ENCODE measurements around the gene CCIN. TPM values are rescaled to one million over a fixed set of nuclear protein-coding genes. Genes with fewer than 3 reads are reported as not detected.

Gene CCIN
- total and polyA plus RNA-seq, 2 experiments from 2014 or later, result 1.4 to 2.8 TPM

- Histone ChIP-seq H3K27ac (peak overlapping the region; percentile 34; the same call in 1 of the 2 replicates), H3K36me3 (ENCODE audit: low read depth) (no peaks in the 10 kb centered on the region), H3K4me2 (ENCODE audit: unreplicated experiment) (no peak overlapping the region), H3K79me2 (ENCODE audit: insufficient read depth) (no peaks in the 10 kb centered on the region), H3K4me3 (no peak overlapping the region), H3K27me3 (replicated peaks; ENCODE audit: insufficient read depth) (no peaks in the 10 kb centered on the region), H3K9me3 (ENCODE audit: low read depth) (no peaks in the 10 kb centered on the region), H3F3A (ENCODE audit: insufficient read depth) (peaks cover 35% of the 10 kb centered on the region; the same call in 1 of the 2 replicates), H3K9me2 (ENCODE audit: insufficient read depth) (no peaks in the 10 kb centered on the region), H3K9ac (no peak overlapping the region), H4K20me1 (ENCODE audit: insufficient read depth) (no peaks in the 10 kb centered on the region), H3K4me1 (ENCODE audit: insufficient read depth) (peaks cover 42% of the 10 kb centered on the region), H2AFZ (no peak overlapping the region)
- peak; percentile 17 for DNase-seq
- no peak for TF ChIP-seq EZH2phosphoT487 (IDR thresholded peaks at IDR 0.05; ENCODE audit: insufficient read depth, low read depth)
- TF ChIP-seq EZH2 (IDR thresholded peaks at IDR 0.05; ENCODE audit: insufficient read depth, poor library complexity, severe bottlenecking), result no peak
- WGBS, 2 experiments (ENCODE audit: low coverage in 1 of 2, low lambda C conversion rate in 2 of 2, missing lambda C conversion rate in 2 of 2), result 54 to 58% methylated on average over 3 of the region's 3 CpGs
- in situ Hi-C loops (cut with MboI), result no loop called here
These were observed 4.2 kb upstream of the CCIN start for GRCh38 chr9:36164989-36165388.

GRCh38 chr9:36165826-36166167 is 3.4 kb upstream of the CCIN start:
- peak overlapping the region; percentile 66 for H3K9ac ChIP-seq
- H3K27ac ChIP-seq, result peak overlapping the region; percentile 34
- no peaks in the 10 kb centered on the region for H3K79me2 ChIP-seq (ENCODE audit: insufficient read depth)
- H3F3A ChIP-seq (ENCODE audit: insufficient read depth), result peaks cover 35% of the 10 kb centered on the region; the same call in 1 of the 2 replicates
- H3K4me1 ChIP-seq (ENCODE audit: insufficient read depth), result peaks cover 41% of the 10 kb centered on the region
- in situ Hi-C loops (cut with MboI), result no loop called here
- no peaks in the 10 kb centered on the region for H3K27me3 ChIP-seq (replicated peaks; ENCODE audit: insufficient read depth)
- peak overlapping the region; percentile 79 for H3K4me3 ChIP-seq
- TF ChIP-seq EZH2 (IDR thresholded peaks at IDR 0.05; ENCODE audit: insufficient read depth, poor library complexity, severe bottlenecking) (no peak), EZH2phosphoT487 (IDR thresholded peaks at IDR 0.05; ENCODE audit: insufficient read depth, low read depth) (no peak)
- peak; percentile 83 for DNase-seq
- H2AFZ ChIP-seq, result peak overlapping the region; percentile 86
- H4K20me1 ChIP-seq (ENCODE audit: insufficient read depth), result no peaks in the 10 kb centered on the region
- peak overlapping the region; percentile 87 for H3K4me2 ChIP-seq (ENCODE audit: unreplicated experiment)
- H3K9me3 ChIP-seq (ENCODE audit: low read depth), result no peaks in the 10 kb centered on the region
- no peaks in the 10 kb centered on the region for H3K9me2 ChIP-seq (ENCODE audit: insufficient read depth)
- WGBS, 2 experiments (ENCODE audit: low coverage in 1 of 2, low lambda C conversion rate in 2 of 2, missing lambda C conversion rate in 2 of 2), result 2 to 6% methylated on average over 10 to 12 of the region's 12 CpGs
- no peaks in the 10 kb centered on the region for H3K36me3 ChIP-seq (ENCODE audit: low read depth)

DNA sequence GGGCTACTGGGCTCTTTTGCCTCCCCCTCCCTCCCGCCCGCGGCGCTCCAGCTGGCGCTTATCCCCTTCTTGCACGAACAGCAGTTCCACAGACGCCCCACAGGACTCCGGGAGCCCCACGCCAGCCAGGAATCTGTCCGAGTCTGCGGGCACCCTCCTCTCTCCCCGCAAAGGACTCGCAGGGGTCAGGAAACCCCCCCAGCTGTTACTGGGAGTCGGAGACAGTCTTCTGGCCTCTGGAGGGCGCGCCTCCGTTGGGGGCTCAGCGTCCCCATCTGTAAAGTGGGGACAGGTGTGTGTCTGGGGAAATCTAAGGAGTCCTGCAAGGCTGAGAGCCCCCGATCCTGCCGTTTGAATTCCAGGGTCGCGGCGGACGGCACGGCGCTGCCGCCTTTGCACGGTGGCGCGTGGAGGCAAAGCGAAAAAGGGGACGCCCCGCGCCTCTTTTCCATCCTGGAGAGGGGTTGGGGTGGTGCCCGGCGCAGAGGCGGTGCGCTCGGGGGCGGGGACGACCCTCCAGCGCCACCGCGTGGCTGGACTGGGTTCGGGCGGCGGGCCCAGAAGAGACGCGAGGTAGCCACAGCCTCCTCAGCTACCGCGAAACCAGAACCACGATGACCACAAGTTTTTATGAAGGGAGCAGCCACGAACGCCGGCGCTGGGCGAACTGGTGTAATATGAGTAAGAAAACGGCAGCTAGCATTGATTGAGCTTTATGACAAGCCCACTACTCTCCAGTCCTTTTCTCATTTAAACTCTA is 2.8 kb upstream of the CCIN start:
- peak overlapping the region; percentile 66 for H3K9ac ChIP-seq
- H3K4me2 ChIP-seq (ENCODE audit: unreplicated experiment), result peak overlapping the region; percentile 87
- peak overlapping the region; percentile 79 for H3K4me3 ChIP-seq
- peaks cover 36% of the 10 kb centered on the region for H3K4me1 ChIP-seq (ENCODE audit: insufficient read depth)
- no peaks in the 10 kb centered on the region for H3K9me3 ChIP-seq (ENCODE audit: low read depth)
- no peaks in the 10 kb centered on the region for H3K36me3 ChIP-seq (ENCODE audit: low read depth)
- H3K9me2 ChIP-seq (ENCODE audit: insufficient read depth), result no peaks in the 10 kb centered on the region
- H3K79me2 ChIP-seq (ENCODE audit: insufficient read depth), result no peaks in the 10 kb centered on the region
- DNase-seq, result peak; percentile 92
- H3K27me3 ChIP-seq (replicated peaks; ENCODE audit: insufficient read depth), result no peaks in the 10 kb centered on the region
- 1% methylated on average over 50 to 58 of the region's 58 CpGs for WGBS, 2 experiments (ENCODE audit: low coverage in 1 of 2, low lambda C conversion rate in 2 of 2, missing lambda C conversion rate in 2 of 2)
- H3F3A ChIP-seq (ENCODE audit: insufficient read depth), result peaks cover 30% of the 10 kb centered on the region; the same call in 1 of the 2 replicates
- TF ChIP-seq EZH2phosphoT487 (IDR thresholded peaks at IDR 0.05; ENCODE audit: insufficient read depth, low read depth) (no peak), EZH2 (IDR thresholded peaks at IDR 0.05; ENCODE audit: insufficient read depth, poor library complexity, severe bottlenecking) (no peak)
- peak overlapping the region; percentile 34 for H3K27ac ChIP-seq
- in situ Hi-C loops (cut with MboI), result no loop called here
- no peaks in the 10 kb centered on the region for H4K20me1 ChIP-seq (ENCODE audit: insufficient read depth)
- H2AFZ ChIP-seq, result peak overlapping the region; percentile 86

DNA sequence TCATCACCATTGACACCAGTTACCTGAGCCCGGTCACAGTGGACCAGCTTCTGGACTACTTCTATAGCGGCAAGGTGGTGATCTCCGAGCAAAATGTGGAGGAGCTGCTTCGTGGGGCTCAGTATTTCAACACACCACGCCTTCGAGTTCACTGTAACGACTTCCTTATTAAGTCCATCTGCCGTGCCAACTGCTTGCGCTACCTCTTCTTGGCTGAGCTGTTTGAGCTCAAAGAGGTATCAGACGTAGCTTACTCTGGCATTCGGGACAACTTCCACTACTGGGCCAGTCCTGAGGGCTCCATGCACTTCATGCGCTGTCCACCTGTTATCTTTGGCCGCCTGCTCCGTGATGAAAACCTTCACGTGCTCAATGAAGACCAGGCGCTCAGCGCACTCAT is 520 bp downstream of the CCIN start:
- no peak overlapping the region for H3K4me3 ChIP-seq
- H3F3A ChIP-seq (ENCODE audit: insufficient read depth), result peaks cover 7% of the 10 kb centered on the region; the same call in 1 of the 2 replicates
- in situ Hi-C loops (cut with MboI), result no loop called here

More for the DNA sequence above, 520 bp downstream of the CCIN start:
- H3K9ac ChIP-seq, result no peak overlapping the region
- H3K9me2 ChIP-seq (ENCODE audit: insufficient read depth), result no peaks in the 10 kb centered on the region
- H3K4me2 ChIP-seq (ENCODE audit: unreplicated experiment), result no peak overlapping the region
- no peaks in the 10 kb centered on the region for H4K20me1 ChIP-seq (ENCODE audit: insufficient read depth)
- H3K4me1 ChIP-seq (ENCODE audit: insufficient read depth), result peaks cover 8% of the 10 kb centered on the region; the same call in 1 of the 2 replicates
- no peaks in the 10 kb centered on the region for H3K79me2 ChIP-seq (ENCODE audit: insufficient read depth)
- 93 to 95% methylated on average over 17 of the region's 17 CpGs for WGBS, 2 experiments (ENCODE audit: low coverage in 1 of 2, low lambda C conversion rate in 2 of 2, missing lambda C conversion rate in 2 of 2)
- H3K9me3 ChIP-seq (ENCODE audit: low read depth), result no peaks in the 10 kb centered on the region
- TF ChIP-seq EZH2 (IDR thresholded peaks at IDR 0.05; ENCODE audit: insufficient read depth, poor library complexity, severe bottlenecking), result no peak
- no peak for TF ChIP-seq EZH2phosphoT487 (IDR thresholded peaks at IDR 0.05; ENCODE audit: insufficient read depth, low read depth)
- no peak overlapping the region for H2AFZ ChIP-seq
- H3K27ac ChIP-seq, result no peak overlapping the region
- DNase-seq, result no peak
- no peaks in the 10 kb centered on the region for H3K27me3 ChIP-seq (replicated peaks; ENCODE audit: insufficient read depth)
- H3K36me3 ChIP-seq (ENCODE audit: low read depth), result no peaks in the 10 kb centered on the region

All from GM23248 (cell line).